CD14-positive monocyte (primary cell): Measurements from ENCODE around the gene ELSPBP1. TPM values are rescaled to one million over a fixed set of nuclear protein-coding genes. Genes with fewer than 3 reads are reported as not detected.

Source experiments
- DNase-seq, 3 donors: peaks; one replicate each; pipeline ENCODE4 v3.0.0-alpha.2; 2011 to 2022
- H2AFZ ChIP-seq: 2 replicates; pipeline ENCODE4 v1.6.0; 2012; ENCODE audit warnings: mild to moderate bottlenecking, low read depth, low read length, inconsistent platforms; ENCODE audit not compliant: insufficient read depth, poor library complexity, severe bottlenecking
- H3K27ac ChIP-seq, 2 donors: 1 replicate in 1 of 2; 2 replicates in 1 of 2; pipeline ENCODE4 v1.5.1; 2012 to 2013; ENCODE audit warnings: low read length in 2 of 2, control low read depth in 1 of 2, inconsistent platforms in 1 of 2, low read depth in 1 of 2, mild to moderate bottlenecking in 1 of 2
- H3K27me3 ChIP-seq, 2 donors: one replicate each; pipeline versions ENCODE4 v1.6.0 to v1.6.1; 2011 to 2013; ENCODE audit warnings: low read length in 2 of 2; ENCODE audit not compliant: control insufficient read depth in 2 of 2, insufficient read depth in 2 of 2
- H3K36me3 ChIP-seq, 2 donors: replicated peaks in 1 of 2; 1 replicate in 1 of 2; 2 replicates in 1 of 2; pipeline versions ENCODE4 v1.5.1 to v1.6.1; 2012 to 2013; ENCODE audit warnings: low read length in 2 of 2, control low read depth in 1 of 2, inconsistent platforms in 1 of 2, mild to moderate bottlenecking in 1 of 2; ENCODE audit not compliant: insufficient read depth in 2 of 2, control insufficient read depth in 1 of 2
- H3K4me1 ChIP-seq, 2 donors: 1 replicate in 1 of 2; 2 replicates in 1 of 2; pipeline versions ENCODE4 v1.5.1 to v1.6.1; 2012 to 2013; ENCODE audit warnings: low read length in 2 of 2, control low read depth in 1 of 2, inconsistent platforms in 1 of 2, mild to moderate bottlenecking in 1 of 2, moderate library complexity in 1 of 2; ENCODE audit not compliant: insufficient read depth in 2 of 2, control insufficient read depth in 1 of 2
- H3K4me2 ChIP-seq: replicated peaks from 2 replicates; pipeline ENCODE3; 2012; ENCODE audit warnings: low read length, moderate library complexity, mild to moderate bottlenecking; ENCODE audit not compliant: poor library complexity, severe bottlenecking; ENCODE audit errors: extremely low read depth
- H3K4me3 ChIP-seq, 3 experiments: fragments of 200-600 bp in 1 of 3; sonication (generic) in 1 of 3; replicated peaks in 1 of 3; 1 replicate in 2 of 3; 2 replicates in 1 of 3; pipeline ENCODE4 v1.5.1; 2011 to 2013; ENCODE audit warnings: low read length in 3 of 3, mild to moderate bottlenecking in 3 of 3, control low read depth in 2 of 3, low read depth in 2 of 3, inconsistent platforms in 1 of 3, moderate library complexity in 1 of 3
- H3K79me2 ChIP-seq: 2 replicates; pipeline ENCODE4 v1.6.0; 2012; ENCODE audit warnings: mild to moderate bottlenecking, control low read depth, inconsistent platforms, low read length, moderate library complexity; ENCODE audit not compliant: insufficient read depth
- H3K9ac ChIP-seq: 2 replicates; pipeline ENCODE4 v1.6.0; 2017; ENCODE audit warnings: low read length, mild to moderate bottlenecking; ENCODE audit not compliant: insufficient read depth, poor library complexity, severe bottlenecking
- H3K9me3 ChIP-seq, 2 donors: replicated peaks in 1 of 2; 1 replicate in 1 of 2; 2 replicates in 1 of 2; pipeline versions ENCODE4 v1.5.1 to v1.6.1; 2012 to 2013; ENCODE audit warnings: low read length in 2 of 2, control low read depth in 1 of 2; ENCODE audit not compliant: control insufficient read depth in 1 of 2, insufficient read depth in 1 of 2
- H4K20me1 ChIP-seq: 2 replicates; pipeline ENCODE4 v1.6.0; 2012; ENCODE audit warnings: mild to moderate bottlenecking, low read length, control low read depth, moderate library complexity; ENCODE audit not compliant: insufficient read depth
- H3K27ac Mint-ChIP-seq, 7 donors: one replicate each; pipeline ENCODE4 v1.8.0; 2020; ENCODE audit warnings: mild to moderate bottlenecking in 7 of 7, mixed read lengths in 7 of 7, moderate library complexity in 6 of 7, inconsistent platforms in 2 of 7
- H3K27me3 Mint-ChIP-seq, 3 donors: one replicate each; pipeline ENCODE4 v1.8.0; 2021 to 2022; ENCODE audit warnings: low read depth in 3 of 3, mild to moderate bottlenecking in 3 of 3, mixed read lengths in 3 of 3, moderate library complexity in 3 of 3, inconsistent platforms in 1 of 3
- H3K36me3 Mint-ChIP-seq, 2 donors: one replicate each; pipeline ENCODE4 v1.8.0; 2020; ENCODE audit warnings: mixed read lengths in 2 of 2, inconsistent platforms in 1 of 2, mild to moderate bottlenecking in 1 of 2
- H3K4me1 Mint-ChIP-seq: one replicate; pipeline ENCODE4 v1.8.0; 2020; ENCODE audit warnings: mild to moderate bottlenecking, mixed read lengths
- H3K4me3 Mint-ChIP-seq, 2 donors: one replicate each; pipeline ENCODE4 v1.8.0; 2020; ENCODE audit warnings: mild to moderate bottlenecking in 2 of 2, mixed read lengths in 2 of 2, moderate library complexity in 1 of 2
- H3K9me3 Mint-ChIP-seq, 7 donors: one replicate each; pipeline ENCODE4 v1.8.0; 2020 to 2022; ENCODE audit warnings: mixed read lengths in 7 of 7, mild to moderate bottlenecking in 6 of 7, moderate library complexity in 6 of 7, inconsistent platforms in 2 of 7
- WGBS: methylation state at CpG from one replicate; pipeline ENCODE4 v1.1.5; 2013; ENCODE audit warnings: missing lambda C conversion rate; ENCODE audit not compliant: insufficient coverage; 5-methylcytosine and 5-hydroxymethylcytosine counted together
- intact Hi-C, 2 donors: fragments of 100-400 bp; cut with micrococcal nuclease; formaldehyde crosslinking; loops; one replicate each; pipeline versions ENCODE4 v1.15.0 to v1.15.1; 2023
- polyA plus RNA-seq, 3 donors: library from polyadenylated mRNA; depleted of rRNA in 1 of 3; unstranded in 2 of 3; stranded (reverse) in 1 of 3; fragments of 300-500 nt in 2 of 3; fragments of >200 nt in 1 of 3; fragmentation: Illumina TruSeq in 2 of 3; gene quantifications; 1 replicate in 2 of 3; 2 replicates in 1 of 3; pipeline ENCODE4 v1.2.3, GENCODE V29; 2012 to 2021
- TF ChIP-seq, protein P1 (sequence below): fragments of 200-600 bp; IDR thresholded peaks from one replicate; pipeline ENCODE4 v1.8.0; 2022; ENCODE audit warnings: antibody characterized with exemption, mild to moderate bottlenecking

The ELSPBP1 gene
- polyA plus RNA-seq, 3 donors, result not detected

DNA sequence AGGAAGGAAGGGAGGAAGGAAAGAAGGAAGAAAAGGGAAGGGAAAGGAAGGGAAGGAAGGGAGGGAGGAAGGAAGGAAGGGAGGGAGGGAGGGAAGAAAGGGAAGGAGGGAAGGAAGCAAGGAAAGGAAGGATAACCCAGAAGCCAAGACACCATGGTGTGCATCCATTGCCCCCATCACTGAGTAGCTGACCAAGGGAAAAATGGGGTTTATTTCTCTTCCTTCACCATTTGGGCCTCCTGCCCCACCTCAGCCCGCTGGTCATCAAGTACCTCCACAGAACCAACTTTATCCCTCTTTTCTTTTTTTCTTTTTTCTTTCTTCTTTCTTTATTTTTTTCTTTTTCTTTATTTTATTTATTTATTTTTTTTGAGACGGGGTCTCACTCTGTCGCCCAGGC lies 29.1 kb downstream of the ELSPBP1 start:
- H3K4me3 ChIP-seq, result no peak overlapping the region
- H3K27ac ChIP-seq, result no peak overlapping the region
- H3K4me1 Mint-ChIP-seq, result no peaks in the 10 kb centered on the region
- H3K27me3 ChIP-seq, result peaks cover 0 to 3% of the 10 kb centered on the region in 2 donors
- intact Hi-C loops, result no loop called here
- H3K36me3 ChIP-seq, result no peaks in the 10 kb centered on the region
- H3K4me3 Mint-ChIP-seq, result no peak overlapping the region
- peaks cover 0 to 3% (median 0%) of the 10 kb centered on the region in 7 donors for H3K9me3 Mint-ChIP-seq
- peaks cover 0 to 8% (median 5%) of the 10 kb centered on the region in 3 donors for H3K27me3 Mint-ChIP-seq
- no CpG with 5 or more reads among the region's 3 CpGs for WGBS
- no peaks in the 10 kb centered on the region for H3K79me2 ChIP-seq
- no peak overlapping the region for H3K4me2 ChIP-seq
- DNase-seq, result no peak
- TF ChIP-seq, protein P1, sequence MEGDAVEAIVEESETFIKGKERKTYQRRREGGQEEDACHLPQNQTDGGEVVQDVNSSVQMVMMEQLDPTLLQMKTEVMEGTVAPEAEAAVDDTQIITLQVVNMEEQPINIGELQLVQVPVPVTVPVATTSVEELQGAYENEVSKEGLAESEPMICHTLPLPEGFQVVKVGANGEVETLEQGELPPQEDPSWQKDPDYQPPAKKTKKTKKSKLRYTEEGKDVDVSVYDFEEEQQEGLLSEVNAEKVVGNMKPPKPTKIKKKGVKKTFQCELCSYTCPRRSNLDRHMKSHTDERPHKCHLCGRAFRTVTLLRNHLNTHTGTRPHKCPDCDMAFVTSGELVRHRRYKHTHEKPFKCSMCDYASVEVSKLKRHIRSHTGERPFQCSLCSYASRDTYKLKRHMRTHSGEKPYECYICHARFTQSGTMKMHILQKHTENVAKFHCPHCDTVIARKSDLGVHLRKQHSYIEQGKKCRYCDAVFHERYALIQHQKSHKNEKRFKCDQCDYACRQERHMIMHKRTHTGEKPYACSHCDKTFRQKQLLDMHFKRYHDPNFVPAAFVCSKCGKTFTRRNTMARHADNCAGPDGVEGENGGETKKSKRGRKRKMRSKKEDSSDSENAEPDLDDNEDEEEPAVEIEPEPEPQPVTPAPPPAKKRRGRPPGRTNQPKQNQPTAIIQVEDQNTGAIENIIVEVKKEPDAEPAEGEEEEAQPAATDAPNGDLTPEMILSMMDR, result no peak
- no peak overlapping the region for H3K27ac Mint-ChIP-seq
- no peak overlapping the region for H3K9ac ChIP-seq
- H2AFZ ChIP-seq, result no peak overlapping the region
- H3K4me1 ChIP-seq, result no peaks in the 10 kb centered on the region
- H3K36me3 Mint-ChIP-seq, result no peaks in the 10 kb centered on the region
- no peaks in the 10 kb centered on the region for H3K9me3 ChIP-seq
- no peaks in the 10 kb centered on the region for H4K20me1 ChIP-seq

DNA sequence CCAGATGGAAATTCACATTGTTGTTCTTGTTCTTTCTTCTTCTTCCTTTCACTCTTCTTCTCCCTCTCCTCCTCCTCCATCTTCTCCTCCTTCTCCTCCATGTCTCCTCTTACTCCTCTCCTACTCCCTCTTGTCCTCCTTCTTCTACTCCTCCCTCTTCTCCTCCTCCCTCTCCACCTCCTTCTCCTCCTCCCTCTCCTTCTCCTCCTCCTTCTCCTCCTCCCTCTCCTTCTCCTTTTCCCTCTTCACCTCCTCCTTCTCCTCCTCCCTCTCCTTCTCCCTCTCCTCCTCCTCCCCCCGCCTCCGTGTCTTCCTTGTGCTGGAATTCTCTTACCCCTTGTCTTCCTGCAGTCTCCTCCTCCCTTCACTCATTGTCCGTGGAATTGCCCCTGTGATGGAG lies 31.0 kb downstream of the ELSPBP1 start:
- Mint-ChIP-seq H3K27me3 (peaks cover 4 to 10% (median 5%) of the 10 kb centered on the region in 3 donors), H3K36me3 (no peaks in the 10 kb centered on the region), H3K4me1 (no peaks in the 10 kb centered on the region), H3K9me3 (peaks cover 0 to 3% (median 0%) of the 10 kb centered on the region in 7 donors), H3K27ac (no peak overlapping the region), H3K4me3 (no peak overlapping the region)
- Histone ChIP-seq H3K9ac (no peak overlapping the region), H3K4me2 (no peak overlapping the region), H3K27me3 (peaks cover 0 to 4% of the 10 kb centered on the region in 2 donors), H3K9me3 (no peaks in the 10 kb centered on the region), H3K27ac (no peak overlapping the region), H3K4me1 (no peaks in the 10 kb centered on the region), H3K79me2 (no peaks in the 10 kb centered on the region), H2AFZ (no peak overlapping the region), H3K36me3 (no peaks in the 10 kb centered on the region), H3K4me3 (no peak overlapping the region), H4K20me1 (no peaks in the 10 kb centered on the region)
- intact Hi-C loops, result no loop called here
- no peak for DNase-seq
- TF ChIP-seq, protein P1, result no peak
- 80% methylated on average over 1 of the region's 3 CpGs for WGBS
